GM23248 (cell line): ENCODE data around the gene CCDC74A. TPM values are rescaled to one million over a fixed set of nuclear protein-coding genes. Genes with fewer than 3 reads are reported as not detected.
A peak's percentile ranks its signal among the peaks of the same experiment; 100 is the strongest.
"Not testable (repeated sequence)": the region's sequence is repeated elsewhere in the genome, so short reads cannot be mapped to it uniquely, and the experiment has no call there.

Experiments used
- DNase-seq: peaks from one replicate; pipeline ENCODE4 v3.0.0-alpha.2; 2015
- H2AFZ ChIP-seq: fragments of 200-600 bp; sonication (generic); 2 replicates; pipeline ENCODE4 v1.6.1; 2016; ENCODE audit warnings: antibody characterized with exemption
- H3F3A ChIP-seq: fragments of 200-600 bp; sonication (generic); 2 replicates; pipeline ENCODE4 v1.6.1; 2016; ENCODE audit warnings: mild to moderate bottlenecking, antibody characterized with exemption, mixed run types; ENCODE audit not compliant: insufficient read depth
- H3K27ac ChIP-seq: fragments of 200-600 bp; sonication (generic); 2 replicates; pipeline ENCODE4 v1.5.1; 2016; ENCODE audit warnings: mild to moderate bottlenecking
- H3K27me3 ChIP-seq: fragments of 200-600 bp; sonication (generic); replicated peaks from 2 replicates; pipeline ENCODE4 v1.6.1; 2016; ENCODE audit warnings: mild to moderate bottlenecking; ENCODE audit not compliant: insufficient read depth
- H3K36me3 ChIP-seq: fragments of 200-600 bp; sonication (generic); 2 replicates; pipeline ENCODE4 v1.6.1; 2016; ENCODE audit warnings: low read depth, mild to moderate bottlenecking
- H3K4me1 ChIP-seq: fragments of 200-600 bp; sonication (generic); 2 replicates; pipeline ENCODE4 v1.6.1; 2016; ENCODE audit warnings: mild to moderate bottlenecking; ENCODE audit not compliant: insufficient read depth
- H3K4me2 ChIP-seq: fragments of 200-600 bp; sonication (generic); one replicate; pipeline ENCODE4 v1.6.1; 2016; ENCODE audit warnings: mild to moderate bottlenecking; ENCODE audit not compliant: unreplicated experiment
- H3K4me3 ChIP-seq: fragments of 200-600 bp; sonication (generic); 2 replicates; pipeline ENCODE4 v1.5.1; 2016; ENCODE audit warnings: mild to moderate bottlenecking
- H3K79me2 ChIP-seq: fragments of 200-600 bp; sonication (generic); 2 replicates; pipeline ENCODE4 v1.6.1; 2016; ENCODE audit warnings: mild to moderate bottlenecking; ENCODE audit not compliant: insufficient read depth
- H3K9ac ChIP-seq: fragments of 200-600 bp; sonication (generic); 2 replicates; pipeline ENCODE4 v1.6.1; 2016; ENCODE audit warnings: mild to moderate bottlenecking
- H3K9me2 ChIP-seq: fragments of 200-600 bp; sonication (generic); 2 replicates; pipeline ENCODE4 v1.6.1; 2016; ENCODE audit warnings: mixed run types, mild to moderate bottlenecking, moderate library complexity; ENCODE audit not compliant: insufficient read depth
- H3K9me3 ChIP-seq: fragments of 200-600 bp; sonication (generic); one replicate; pipeline ENCODE4 v1.6.1; 2017; ENCODE audit warnings: low read depth
- H4K20me1 ChIP-seq: fragments of 200-600 bp; sonication (generic); 2 replicates; pipeline ENCODE4 v1.6.0; 2016; ENCODE audit not compliant: insufficient read depth
- EZH2 ChIP-seq: fragments of 200-600 bp; sonication (generic); IDR thresholded peaks from 2 replicates; pipeline ENCODE4 v1.6.1; 2018; ENCODE audit warnings: antibody characterized with exemption, mild to moderate bottlenecking; ENCODE audit not compliant: insufficient read depth, poor library complexity, severe bottlenecking
- EZH2phosphoT487 ChIP-seq: fragments of 200-600 bp; sonication (generic); IDR thresholded peaks from 2 replicates; pipeline ENCODE4 v1.6.1; 2018; ENCODE audit warnings: antibody characterized with exemption, moderate library complexity, mild to moderate bottlenecking, low read depth; ENCODE audit not compliant: insufficient read depth
- WGBS, 2 experiments: methylation state at CpG; one replicate each; pipeline ENCODE4 v1.1.6; 2015 to 2017; ENCODE audit warnings: low lambda C conversion rate in 2 of 2, low coverage in 1 of 2; ENCODE audit errors: missing lambda C conversion rate in 2 of 2; 5-methylcytosine and 5-hydroxymethylcytosine counted together
- in situ Hi-C: fragments of 300-500 bp; cut with MboI; formaldehyde crosslinking; loops from 2 replicates; pipeline ENCODE4 v1.15.0; 2020
- polyA plus RNA-seq: library from polyadenylated mRNA; unstranded; fragments of >200 nt; fragmentation: Nextera tagmentation; extraction: Ambion mirVana; gene quantifications from 2 replicates; pipeline ENCODE4 v1.2.1, GENCODE V29; 2016
- total RNA-seq: library from RNA; depleted of rRNA; stranded (reverse); fragments of >200 nt; shearing (Covaris generic); gene quantifications from 2 replicates; pipeline ENCODE4 v1.2.3, GENCODE V29; 2014

The CCDC74A gene
- total and polyA plus RNA-seq, 2 experiments from 2014 or later: 11.3 to 15.0 TPM

DNA sequence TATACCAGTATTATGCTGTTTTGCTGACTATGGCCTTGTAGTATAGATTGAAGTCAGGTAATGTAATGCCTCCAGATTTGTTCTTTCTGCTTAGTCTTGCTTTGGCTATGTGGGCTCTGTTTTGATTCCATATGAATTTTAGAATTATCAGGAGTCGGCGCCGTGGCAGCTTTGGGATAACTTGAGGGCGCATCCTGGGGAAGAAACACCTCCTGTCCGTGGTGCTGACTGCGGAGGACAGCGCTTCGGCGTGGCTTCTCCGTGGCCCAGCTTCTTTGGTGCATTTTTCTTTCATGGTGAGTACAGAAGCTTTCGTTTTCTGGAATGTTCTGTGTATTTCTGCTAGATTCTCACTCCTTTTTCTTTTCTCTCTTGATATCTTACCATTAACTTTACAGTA, 25.2 kb downstream of the CCDC74A start:
- no peaks in the 10 kb centered on the region for H3K79me2 ChIP-seq
- in situ Hi-C loops: no loop called here
- no peak overlapping the region for H3K4me2 ChIP-seq
- H3K4me3 ChIP-seq: no peak overlapping the region
- H3F3A ChIP-seq: no peaks in the 10 kb centered on the region
- 61 to 70% methylated on average over 11 of the region's 11 CpGs for WGBS, 2 experiments
- no peak overlapping the region for H3K27ac ChIP-seq
- H4K20me1 ChIP-seq: no peaks in the 10 kb centered on the region
- no peak overlapping the region for H3K9ac ChIP-seq
- H2AFZ ChIP-seq: no peak overlapping the region
- no peak for TF ChIP-seq EZH2
- TF ChIP-seq EZH2phosphoT487: no peak
- DNase-seq: no peak
- no peaks in the 10 kb centered on the region for H3K36me3 ChIP-seq
- H3K9me3 ChIP-seq: no peaks in the 10 kb centered on the region
- H3K9me2 ChIP-seq: no peaks in the 10 kb centered on the region
- peaks cover 13% of the 10 kb centered on the region for H3K27me3 ChIP-seq
- H3K4me1 ChIP-seq: no peaks in the 10 kb centered on the region

GRCh38 chr2:131556998-131557397, 29.3 kb downstream of the CCDC74A start:
- Histone ChIP-seq H3K4me2 (no peak overlapping the region), H3F3A (no peaks in the 10 kb centered on the region), H4K20me1 (no peaks in the 10 kb centered on the region), H3K79me2 (no peaks in the 10 kb centered on the region), H3K4me3 (no peak overlapping the region), H2AFZ (no peak overlapping the region), H3K36me3 (no peaks in the 10 kb centered on the region), H3K9me3 (no peaks in the 10 kb centered on the region), H3K9ac (no peak overlapping the region), H3K4me1 (no peaks in the 10 kb centered on the region), H3K27me3 (peaks cover 16% of the 10 kb centered on the region; the same call in 1 of the 2 replicates), H3K9me2 (no peaks in the 10 kb centered on the region), H3K27ac (no peak overlapping the region)
- no peak for DNase-seq
- TF ChIP-seq EZH2phosphoT487 (no peak), EZH2 (no peak)
- in situ Hi-C loops: no loop called here
- WGBS, 2 experiments: 59 to 67% methylated on average over 7 of the region's 7 CpGs

GRCh38 chr2:131557558-131558321, 30.1 kb downstream of the CCDC74A start:
- in situ Hi-C loops: no loop called here
- Histone ChIP-seq H3K9me2 (no peaks in the 10 kb centered on the region), H3F3A (no peaks in the 10 kb centered on the region), H4K20me1 (no peaks in the 10 kb centered on the region), H3K79me2 (no peaks in the 10 kb centered on the region), H3K9ac (no peak overlapping the region), H3K27me3 (peaks cover 16% of the 10 kb centered on the region; the same call in 1 of the 2 replicates), H3K9me3 (no peaks in the 10 kb centered on the region), H3K4me1 (no peaks in the 10 kb centered on the region), H3K36me3 (no peaks in the 10 kb centered on the region), H3K4me3 (no peak overlapping the region), H3K4me2 (no peak overlapping the region), H2AFZ (no peak overlapping the region), H3K27ac (no peak overlapping the region)
- WGBS, 2 experiments: 49 to 51% methylated on average over 5 of the region's 5 CpGs
- no peak for DNase-seq
- no peak for TF ChIP-seq EZH2
- no peak for TF ChIP-seq EZH2phosphoT487

GRCh38 chr2:131566371-131566770, 38.7 kb downstream of the CCDC74A start:
- Histone ChIP-seq H3K4me2 (no peak overlapping the region), H2AFZ (no peak overlapping the region), H3K9ac (no peak overlapping the region), H3K36me3 (no peaks in the 10 kb centered on the region), H3F3A (no peaks in the 10 kb centered on the region), H3K27ac (no peak overlapping the region), H3K79me2 (no peaks in the 10 kb centered on the region), H3K9me3 (no peaks in the 10 kb centered on the region), H3K9me2 (no peaks in the 10 kb centered on the region), H3K4me1 (no peaks in the 10 kb centered on the region), H3K4me3 (no peak overlapping the region), H4K20me1 (no peaks in the 10 kb centered on the region), H3K27me3 (peaks cover 16% of the 10 kb centered on the region)
- TF ChIP-seq EZH2phosphoT487 (no peak), EZH2 (no peak)
- 9 to 13% methylated on average over 5 of the region's 5 CpGs for WGBS, 2 experiments
- DNase-seq: no peak
- in situ Hi-C loops: no loop called here

DNA sequence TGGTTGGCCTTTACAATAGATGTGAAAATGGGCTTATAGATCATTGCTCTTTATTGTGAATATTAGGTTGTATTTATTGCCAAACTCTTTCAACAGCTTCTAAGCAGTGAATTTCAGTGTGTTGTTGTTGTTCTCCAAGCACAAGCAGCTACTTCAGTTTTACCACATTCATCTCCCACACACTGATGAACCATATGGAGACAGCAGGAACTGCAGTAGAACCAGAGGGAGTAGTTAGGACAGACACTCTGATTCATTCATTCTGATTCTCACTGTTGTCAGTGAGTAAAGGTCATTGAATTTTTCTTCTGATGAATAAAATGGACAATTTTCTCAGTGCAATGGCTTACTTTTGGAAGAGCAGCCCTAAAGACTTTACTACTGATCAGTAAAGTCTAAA, 40.2 kb downstream of the CCDC74A start:
- TF ChIP-seq EZH2phosphoT487: no peak
- TF ChIP-seq EZH2: no peak
- DNase-seq: peak; percentile 25
- H4K20me1 ChIP-seq: no peaks in the 10 kb centered on the region
- H3K9ac ChIP-seq: no peak overlapping the region
- no peaks in the 10 kb centered on the region for H3K4me1 ChIP-seq
- H3K4me3 ChIP-seq: no peak overlapping the region
- no peaks in the 10 kb centered on the region for H3F3A ChIP-seq
- H3K9me3 ChIP-seq: no peaks in the 10 kb centered on the region
- in situ Hi-C loops: no loop called here
- no peak overlapping the region for H3K4me2 ChIP-seq
- no peaks in the 10 kb centered on the region for H3K79me2 ChIP-seq
- no peak overlapping the region for H2AFZ ChIP-seq
- no peaks in the 10 kb centered on the region for H3K9me2 ChIP-seq
- no peak overlapping the region for H3K27ac ChIP-seq
- peaks cover 16% of the 10 kb centered on the region for H3K27me3 ChIP-seq
- no peaks in the 10 kb centered on the region for H3K36me3 ChIP-seq

DNA sequence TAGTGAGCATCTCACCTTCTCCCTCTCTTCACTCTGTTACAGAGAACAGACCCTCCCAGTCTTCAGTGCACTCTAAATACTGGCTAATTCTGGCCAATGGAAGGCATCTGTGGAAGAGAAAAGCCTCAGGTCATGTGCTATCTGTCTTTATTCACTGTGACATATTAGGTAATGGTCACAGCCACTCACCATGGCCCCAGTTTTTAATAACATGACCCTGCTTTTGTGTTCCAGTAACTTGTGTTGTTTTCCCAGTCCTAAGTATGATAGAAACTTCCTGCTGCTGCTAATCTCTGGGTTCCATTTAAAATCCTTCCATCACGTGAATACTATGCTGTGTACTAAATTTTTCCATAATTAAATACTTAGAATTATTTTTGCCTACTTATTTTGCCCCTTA, 40.7 kb downstream of the CCDC74A start:
- H3K36me3 ChIP-seq, H3K4me2 ChIP-seq, H3K4me3 ChIP-seq, H3K9me2 ChIP-seq, H3K9me3 ChIP-seq, H3K79me2 ChIP-seq, H3F3A ChIP-seq, in situ Hi-C loops, H3K27ac ChIP-seq, H2AFZ ChIP-seq, DNase-seq, H3K4me1 ChIP-seq, H4K20me1 ChIP-seq, H3K9ac ChIP-seq: not testable (repeated sequence)
- WGBS, 2 experiments: 0 to 4% methylated on average over 1 of the region's 1 CpG
- peaks cover 13% of the 10 kb centered on the region for H3K27me3 ChIP-seq
